HepG2 (cell line): Measurements from ENCODE around the gene ANKRD11. TPM values are rescaled to one million over a fixed set of nuclear protein-coding genes. Genes with fewer than 3 reads are reported as not detected.
A peak's percentile ranks its signal among the peaks of the same experiment; 100 is the strongest.

Experiments
- CHD4 ChIP-seq: fragments of 200-600 bp; sonication (generic); IDR thresholded peaks from 2 replicates; pipeline ENCODE4 v1.7.0; 2017; ENCODE audit warnings: mild to moderate bottlenecking, low read length, borderline replicate concordance
- HNF4G ChIP-seq, 2 experiments: sonication (generic) in 1 of 2; formaldehyde crosslinking in 1 of 2; IDR thresholded peaks; 2 replicates each; pipeline versions ENCODE4 v1.4.0 to v1.6.1; 2011 to 2020; ENCODE audit warnings: borderline replicate concordance in 2 of 2, low read depth in 2 of 2, mild to moderate bottlenecking in 2 of 2, low read length in 1 of 2, missing genetic modification reagents in 1 of 2, moderate library complexity in 1 of 2
- IRF9 ChIP-seq: sonication (generic); formaldehyde crosslinking; IDR thresholded peaks from 2 replicates; pipeline ENCODE4 v1.8.0; 2022; ENCODE audit warnings: missing genetic modification reagents, mild to moderate bottlenecking, borderline replicate concordance
- MAFK ChIP-seq, 2 experiments: IDR thresholded peaks in 1 of 2; conservative IDR thresholded peaks in 1 of 2; 2 replicates each; pipeline ENCODE4 v1.6.1; 2011; ENCODE audit warnings: improper control_type of control experiment in 2 of 2, low read length in 2 of 2
- MED13 ChIP-seq: sonication (generic); formaldehyde crosslinking; IDR thresholded peaks from 2 replicates; pipeline ENCODE4 v1.5.0; 2020; ENCODE audit warnings: missing genetic modification reagents
- RFX3 ChIP-seq: IDR thresholded peaks from 2 replicates; pipeline ENCODE4 v1.6.1; 2016; ENCODE audit warnings: missing biosample characterization, missing genetic modification reagents
- RNF2 ChIP-seq: fragments of 450-650 bp; conservative IDR thresholded peaks from 2 replicates; pipeline ENCODE4 v1.6.1; 2016; ENCODE audit warnings: low read depth
- ZNF598 ChIP-seq: sonication (generic); formaldehyde crosslinking; IDR thresholded peaks from 2 replicates; pipeline ENCODE4 v1.5.1; 2020; ENCODE audit warnings: mild to moderate bottlenecking, missing genetic modification reagents, borderline replicate concordance
- ZNF639 ChIP-seq: conservative IDR thresholded peaks from 2 replicates; pipeline ENCODE4 v1.6.1; 2018; ENCODE audit warnings: missing genetic modification reagents
- polyA plus RNA-seq, 8 experiments: library from polyadenylated mRNA; depleted of rRNA in 3 of 8; stranded (reverse) in 7 of 8; unstranded in 1 of 8; fragments of >200 nt; fragmentation: Illumina TruSeq in 4 of 8; extraction: Trizol in 4 of 8; gene quantifications; 2 replicates each; pipeline versions ENCODE4 v1.2.1 to v1.2.3, GENCODE V29; 2011 to 2016; ENCODE audit warnings: low read depth in 4 of 8, missing spikeins in 1 of 8, mixed read lengths in 1 of 8; ENCODE audit not compliant: insufficient read depth in 1 of 8
- total RNA-seq, 5 experiments: library from RNA; depleted of rRNA; stranded (reverse); fragments of >200 nt; fragmentation: Illumina TruSeq; extraction: Trizol; gene quantifications; 2 replicates each; pipeline ENCODE4 v1.2.3, GENCODE V29; 2016; ENCODE audit warnings: low read depth in 1 of 5
- TF ChIP-seq, protein P1 (sequence below): sonication (generic); formaldehyde crosslinking; IDR thresholded peaks from 2 replicates; pipeline ENCODE4 v1.5.0; 2020; ENCODE audit warnings: missing genetic modification reagents
- TF ChIP-seq, protein P2 (sequence below): sonication (generic); formaldehyde crosslinking; IDR thresholded peaks from 2 replicates; pipeline ENCODE4 v1.4.0; 2020; ENCODE audit warnings: missing genetic modification reagents, borderline replicate concordance
- TF ChIP-seq, protein P3 (sequence below): sonication (generic); formaldehyde crosslinking; IDR thresholded peaks from 2 replicates; pipeline ENCODE4 v1.4.0; 2020; ENCODE audit warnings: missing genetic modification reagents, borderline replicate concordance

The ANKRD11 gene
- total and polyA plus RNA-seq, 2 of the 13 experiments (the other 11 are each of a cell fraction or from before 2014, with no cell fraction given), result 21.4 to 38.4 TPM

- no peak for TF ChIP-seq HNF4G (IDR thresholded peaks at IDR 0.05; ENCODE audit: borderline replicate concordance, low read depth, low read length)
- TF ChIP-seq HNF4G (CRISPR knock-in tag; IDR thresholded peaks at IDR 0.05; ENCODE audit: borderline replicate concordance, low read depth), result no peak
- TF ChIP-seq, protein P1, sequence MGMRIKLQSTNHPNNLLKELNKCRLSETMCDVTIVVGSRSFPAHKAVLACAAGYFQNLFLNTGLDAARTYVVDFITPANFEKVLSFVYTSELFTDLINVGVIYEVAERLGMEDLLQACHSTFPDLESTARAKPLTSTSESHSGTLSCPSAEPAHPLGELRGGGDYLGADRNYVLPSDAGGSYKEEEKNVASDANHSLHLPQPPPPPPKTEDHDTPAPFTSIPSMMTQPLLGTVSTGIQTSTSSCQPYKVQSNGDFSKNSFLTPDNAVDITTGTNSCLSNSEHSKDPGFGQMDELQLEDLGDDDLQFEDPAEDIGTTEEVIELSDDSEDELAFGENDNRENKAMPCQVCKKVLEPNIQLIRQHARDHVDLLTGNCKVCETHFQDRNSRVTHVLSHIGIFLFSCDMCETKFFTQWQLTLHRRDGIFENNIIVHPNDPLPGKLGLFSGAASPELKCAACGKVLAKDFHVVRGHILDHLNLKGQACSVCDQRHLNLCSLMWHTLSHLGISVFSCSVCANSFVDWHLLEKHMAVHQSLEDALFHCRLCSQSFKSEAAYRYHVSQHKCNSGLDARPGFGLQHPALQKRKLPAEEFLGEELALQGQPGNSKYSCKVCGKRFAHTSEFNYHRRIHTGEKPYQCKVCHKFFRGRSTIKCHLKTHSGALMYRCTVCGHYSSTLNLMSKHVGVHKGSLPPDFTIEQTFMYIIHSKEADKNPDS (CRISPR knock-in tag), result no peak
- TF ChIP-seq ZNF598 (CRISPR knock-in tag), result peak; percentile 93
- no peak for TF ChIP-seq CHD4
- TF ChIP-seq ZNF639 (CRISPR knock-in tag), result no peak
- TF ChIP-seq RNF2, result no peak
- TF ChIP-seq, protein P2, sequence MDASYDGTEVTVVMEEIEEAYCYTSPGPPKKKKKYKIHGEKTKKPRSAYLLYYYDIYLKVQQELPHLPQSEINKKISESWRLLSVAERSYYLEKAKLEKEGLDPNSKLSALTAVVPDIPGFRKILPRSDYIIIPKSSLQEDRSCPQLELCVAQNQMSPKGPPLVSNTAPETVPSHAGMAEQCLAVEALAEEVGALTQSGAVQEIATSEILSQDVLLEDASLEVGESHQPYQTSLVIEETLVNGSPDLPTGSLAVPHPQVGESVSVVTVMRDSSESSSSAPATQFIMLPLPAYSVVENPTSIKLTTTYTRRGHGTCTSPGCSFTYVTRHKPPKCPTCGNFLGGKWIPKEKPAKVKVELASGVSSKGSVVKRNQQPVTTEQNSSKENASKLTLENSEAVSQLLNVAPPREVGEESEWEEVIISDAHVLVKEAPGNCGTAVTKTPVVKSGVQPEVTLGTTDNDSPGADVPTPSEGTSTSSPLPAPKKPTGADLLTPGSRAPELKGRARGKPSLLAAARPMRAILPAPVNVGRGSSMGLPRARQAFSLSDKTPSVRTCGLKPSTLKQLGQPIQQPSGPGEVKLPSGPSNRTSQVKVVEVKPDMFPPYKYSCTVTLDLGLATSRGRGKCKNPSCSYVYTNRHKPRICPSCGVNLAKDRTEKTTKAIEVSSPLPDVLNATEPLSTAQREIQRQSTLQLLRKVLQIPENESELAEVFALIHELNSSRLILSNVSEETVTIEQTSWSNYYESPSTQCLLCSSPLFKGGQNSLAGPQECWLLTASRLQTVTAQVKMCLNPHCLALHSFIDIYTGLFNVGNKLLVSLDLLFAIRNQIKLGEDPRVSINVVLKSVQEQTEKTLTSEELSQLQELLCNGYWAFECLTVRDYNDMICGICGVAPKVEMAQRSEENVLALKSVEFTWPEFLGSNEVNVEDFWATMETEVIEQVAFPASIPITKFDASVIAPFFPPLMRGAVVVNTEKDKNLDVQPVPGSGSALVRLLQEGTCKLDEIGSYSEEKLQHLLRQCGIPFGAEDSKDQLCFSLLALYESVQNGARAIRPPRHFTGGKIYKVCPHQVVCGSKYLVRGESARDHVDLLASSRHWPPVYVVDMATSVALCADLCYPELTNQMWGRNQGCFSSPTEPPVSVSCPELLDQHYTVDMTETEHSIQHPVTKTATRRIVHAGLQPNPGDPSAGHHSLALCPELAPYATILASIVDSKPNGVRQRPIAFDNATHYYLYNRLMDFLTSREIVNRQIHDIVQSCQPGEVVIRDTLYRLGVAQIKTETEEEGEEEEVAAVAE (CRISPR knock-in tag), result no peak
- peak; percentile 85 for TF ChIP-seq IRF9 (CRISPR knock-in tag)
- TF ChIP-seq MED13 (CRISPR knock-in tag), result no peak
- TF ChIP-seq, protein P3, sequence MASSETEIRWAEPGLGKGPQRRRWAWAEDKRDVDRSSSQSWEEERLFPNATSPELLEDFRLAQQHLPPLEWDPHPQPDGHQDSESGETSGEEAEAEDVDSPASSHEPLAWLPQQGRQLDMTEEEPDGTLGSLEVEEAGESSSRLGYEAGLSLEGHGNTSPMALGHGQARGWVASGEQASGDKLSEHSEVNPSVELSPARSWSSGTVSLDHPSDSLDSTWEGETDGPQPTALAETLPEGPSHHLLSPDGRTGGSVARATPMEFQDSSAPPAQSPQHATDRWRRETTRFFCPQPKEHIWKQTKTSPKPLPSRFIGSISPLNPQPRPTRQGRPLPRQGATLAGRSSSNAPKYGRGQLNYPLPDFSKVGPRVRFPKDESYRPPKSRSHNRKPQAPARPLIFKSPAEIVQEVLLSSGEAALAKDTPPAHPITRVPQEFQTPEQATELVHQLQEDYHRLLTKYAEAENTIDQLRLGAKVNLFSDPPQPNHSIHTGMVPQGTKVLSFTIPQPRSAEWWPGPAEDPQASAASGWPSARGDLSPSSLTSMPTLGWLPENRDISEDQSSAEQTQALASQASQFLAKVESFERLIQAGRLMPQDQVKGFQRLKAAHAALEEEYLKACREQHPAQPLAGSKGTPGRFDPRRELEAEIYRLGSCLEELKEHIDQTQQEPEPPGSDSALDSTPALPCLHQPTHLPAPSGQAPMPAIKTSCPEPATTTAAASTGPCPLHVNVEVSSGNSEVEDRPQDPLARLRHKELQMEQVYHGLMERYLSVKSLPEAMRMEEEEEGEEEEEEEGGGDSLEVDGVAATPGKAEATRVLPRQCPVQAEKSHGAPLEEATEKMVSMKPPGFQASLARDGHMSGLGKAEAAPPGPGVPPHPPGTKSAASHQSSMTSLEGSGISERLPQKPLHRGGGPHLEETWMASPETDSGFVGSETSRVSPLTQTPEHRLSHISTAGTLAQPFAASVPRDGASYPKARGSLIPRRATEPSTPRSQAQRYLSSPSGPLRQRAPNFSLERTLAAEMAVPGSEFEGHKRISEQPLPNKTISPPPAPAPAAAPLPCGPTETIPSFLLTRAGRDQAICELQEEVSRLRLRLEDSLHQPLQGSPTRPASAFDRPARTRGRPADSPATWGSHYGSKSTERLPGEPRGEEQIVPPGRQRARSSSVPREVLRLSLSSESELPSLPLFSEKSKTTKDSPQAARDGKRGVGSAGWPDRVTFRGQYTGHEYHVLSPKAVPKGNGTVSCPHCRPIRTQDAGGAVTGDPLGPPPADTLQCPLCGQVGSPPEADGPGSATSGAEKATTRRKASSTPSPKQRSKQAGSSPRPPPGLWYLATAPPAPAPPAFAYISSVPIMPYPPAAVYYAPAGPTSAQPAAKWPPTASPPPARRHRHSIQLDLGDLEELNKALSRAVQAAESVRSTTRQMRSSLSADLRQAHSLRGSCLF (CRISPR knock-in tag), result no peak
- no peak for TF ChIP-seq RFX3 (CRISPR knock-in tag)
- no peak for TF ChIP-seq MAFK (conservative IDR thresholded peaks at IDR 0.05 in 1 of 2, IDR thresholded peaks at IDR 0.05 in 1 of 2; ENCODE audit: low read length in 2 of 2)
Observed at GRCh38 chr16:89246903-89247733, 243.2 kb downstream of the ANKRD11 start (continued).
